Measurements from ENCODE around the gene GPR176. TPM values are rescaled to one million over a fixed set of nuclear protein-coding genes. Genes with fewer than 3 reads are reported as not detected.

GPR176 gene
- total and polyA plus RNA-seq, 4 donors, result 18.2 to 73.6 (median 31.1) TPM

DNA sequence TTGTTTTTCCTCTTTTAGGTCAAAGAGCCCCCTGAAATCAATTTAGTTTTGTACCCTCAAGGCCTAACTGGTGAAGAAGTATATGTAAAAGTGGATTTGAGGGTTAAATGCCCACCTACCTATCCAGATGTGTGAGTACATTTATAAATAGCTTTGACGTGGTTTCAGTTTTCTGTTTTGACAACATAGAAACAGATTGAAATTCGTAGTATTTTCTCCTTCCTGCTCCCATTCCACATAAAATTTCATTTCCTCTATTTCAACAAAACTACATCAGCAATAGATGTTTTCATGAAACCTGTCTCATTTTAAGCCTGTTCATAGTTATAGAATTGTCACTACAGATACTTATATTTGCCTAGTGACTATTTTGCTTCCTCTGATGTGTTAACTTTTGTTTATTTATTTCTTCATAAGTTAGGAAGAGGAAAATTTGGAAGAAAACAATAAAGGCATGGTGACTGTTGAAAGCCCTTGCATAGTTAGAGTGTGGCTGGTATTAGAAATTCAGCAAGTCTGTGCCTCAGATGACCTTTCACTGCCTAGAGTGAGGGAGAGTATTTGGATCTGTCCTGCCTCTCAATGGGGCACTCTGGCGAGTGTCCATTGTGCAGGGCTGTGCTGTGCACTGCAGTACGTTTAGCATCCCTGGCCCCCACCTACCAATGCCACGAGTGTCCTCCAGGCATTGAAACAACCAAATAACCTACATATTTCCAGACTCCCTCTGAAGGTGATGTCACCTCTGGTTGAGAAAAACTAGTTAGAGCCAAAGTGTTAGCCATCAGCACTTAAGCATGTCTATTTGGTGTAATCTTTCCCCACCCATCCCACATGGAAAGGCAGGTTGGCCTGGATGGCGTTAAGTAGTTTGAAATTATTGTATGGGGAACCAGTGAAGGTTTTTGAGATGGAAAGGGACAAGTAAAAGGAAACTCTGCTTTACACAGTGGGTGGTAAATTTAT lies 19.7 kb upstream of the GPR176 start:
- H3K4me1 ChIP-seq (ENCODE audit: control insufficient read depth in 1 of 2, insufficient read depth in 2 of 2, low read length in 2 of 2), result peaks cover 2 to 8% of the 10 kb centered on the region in 2 donors
- no peak for DNase-seq
- no peak overlapping the region for H3K4me3 ChIP-seq (ENCODE audit: low read length in 2 of 2)
- intact Hi-C loops (cut with DNase I), result no loop called here
- peak overlapping the region in 1 of 2 donors; percentile 30 for H3K27ac ChIP-seq (ENCODE audit: low read depth in 1 of 2, low read length in 2 of 2)
- WGBS, 2 donors, result 39 to 50% methylated on average over 6 of the region's 6 CpGs
- peak; percentile 46 for ATAC-seq (ENCODE audit: low FRiP score)
- H3K27me3 ChIP-seq (ENCODE audit: control insufficient read depth in 1 of 2, insufficient read depth in 2 of 2, low read length in 1 of 2), result no peaks in the 10 kb centered on the region
- peaks cover 2 to 7% of the 10 kb centered on the region in 2 donors for H3K36me3 ChIP-seq (ENCODE audit: control insufficient read depth in 1 of 2, insufficient read depth in 2 of 2, low read length in 1 of 2)
- no peaks in the 10 kb centered on the region for H3K9me3 ChIP-seq (ENCODE audit: control insufficient read depth, low read length)

DNA sequence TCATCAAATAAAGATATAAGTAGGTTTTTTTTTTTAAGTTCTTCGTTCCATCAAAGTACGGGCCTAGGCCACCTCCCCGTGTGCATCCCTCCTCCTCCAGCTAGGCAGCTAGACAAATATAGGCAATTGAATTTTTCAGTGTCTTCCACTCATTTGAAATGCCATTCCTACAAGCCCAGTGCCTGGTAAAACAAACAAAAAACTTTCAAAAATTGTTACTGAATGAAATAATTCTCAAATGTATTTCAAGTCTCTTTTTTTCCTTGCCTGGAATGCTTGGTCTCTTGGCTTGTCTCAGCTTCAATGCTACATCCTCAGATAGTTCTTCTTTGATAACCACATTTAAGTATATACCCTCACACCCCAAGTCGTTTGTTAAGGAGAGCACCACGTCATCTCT lies 17.6 kb upstream of the GPR176 start:
- ATAC-seq (ENCODE audit: low FRiP score), result no peak
- no peak for DNase-seq
- Histone ChIP-seq H3K4me1 (ENCODE audit: control insufficient read depth in 1 of 2, insufficient read depth in 2 of 2, low read length in 2 of 2) (peaks cover 2 to 8% of the 10 kb centered on the region in 2 donors), H3K36me3 (ENCODE audit: control insufficient read depth in 1 of 2, insufficient read depth in 2 of 2, low read length in 1 of 2) (peaks cover 2 to 6% of the 10 kb centered on the region in 2 donors), H3K9me3 (ENCODE audit: control insufficient read depth, low read length) (no peaks in the 10 kb centered on the region), H3K4me3 (ENCODE audit: low read length in 2 of 2) (no peak overlapping the region), H3K27ac (ENCODE audit: low read depth in 1 of 2, low read length in 2 of 2) (no peak overlapping the region), H3K27me3 (ENCODE audit: control insufficient read depth in 1 of 2, insufficient read depth in 2 of 2, low read length in 1 of 2) (no peaks in the 10 kb centered on the region)
- intact Hi-C loops (cut with DNase I), result no loop called here
- WGBS, 2 donors, result 35 to 49% methylated on average over 5 of the region's 5 CpGs

DNA sequence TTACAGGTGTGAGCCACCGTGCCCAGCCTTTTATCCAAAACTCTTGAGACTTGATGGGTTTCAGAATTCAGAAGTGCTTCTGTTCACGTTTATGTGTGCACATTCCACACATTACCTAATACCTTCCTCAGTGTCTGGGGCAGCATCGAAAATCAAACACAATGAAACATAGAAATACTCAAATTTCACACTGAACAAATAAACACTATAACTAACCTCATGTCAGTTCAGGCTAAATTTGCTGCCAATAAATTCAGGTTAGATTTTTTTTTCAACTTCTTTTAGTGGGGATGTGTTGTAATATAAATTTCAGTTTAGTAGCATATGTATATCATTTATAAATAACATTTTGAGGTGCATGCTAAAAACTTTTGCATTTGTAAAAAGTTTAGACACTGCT lies 16.6 kb upstream of the GPR176 start:
- Histone ChIP-seq H3K27me3 (ENCODE audit: control insufficient read depth in 1 of 2, insufficient read depth in 2 of 2, low read length in 1 of 2) (no peaks in the 10 kb centered on the region), H3K4me3 (ENCODE audit: low read length in 2 of 2) (no peak overlapping the region), H3K27ac (ENCODE audit: low read depth in 1 of 2, low read length in 2 of 2) (no peak overlapping the region), H3K9me3 (ENCODE audit: control insufficient read depth, low read length) (no peaks in the 10 kb centered on the region), H3K36me3 (ENCODE audit: control insufficient read depth in 1 of 2, insufficient read depth in 2 of 2, low read length in 1 of 2) (peaks cover 2 to 4% of the 10 kb centered on the region in 2 donors), H3K4me1 (ENCODE audit: control insufficient read depth in 1 of 2, insufficient read depth in 2 of 2, low read length in 2 of 2) (peaks cover 2 to 8% of the 10 kb centered on the region in 2 donors)
- ATAC-seq (ENCODE audit: low FRiP score) (no peak), DNase-seq (no peak)
- 65 to 81% methylated on average over 3 of the region's 3 CpGs for WGBS, 2 donors
- intact Hi-C loops (cut with DNase I), result no loop called here

DNA sequence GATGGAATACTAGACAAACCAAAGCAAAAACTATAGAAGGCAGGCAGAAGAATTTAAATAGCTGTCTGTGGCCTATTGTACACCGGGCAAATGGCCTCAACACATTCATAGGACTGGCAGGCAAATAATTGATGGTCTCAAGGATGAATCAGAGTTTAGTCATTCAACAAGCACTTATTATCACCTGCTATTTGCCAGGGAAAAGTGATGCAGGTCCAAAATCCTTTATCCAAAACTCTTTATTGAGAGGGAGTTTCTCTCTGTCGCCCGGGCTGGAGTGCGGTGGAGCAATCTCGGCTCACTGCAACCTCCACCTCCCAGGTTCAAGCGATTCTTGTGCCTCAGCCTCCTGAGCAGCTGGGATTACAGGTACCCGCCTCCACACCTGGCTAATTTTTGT lies 16.1 kb upstream of the GPR176 start:
- Histone ChIP-seq H3K4me1 (ENCODE audit: control insufficient read depth in 1 of 2, insufficient read depth in 2 of 2, low read length in 2 of 2) (peaks cover 2 to 8% of the 10 kb centered on the region in 2 donors), H3K4me3 (ENCODE audit: low read length in 2 of 2) (no peak overlapping the region), H3K9me3 (ENCODE audit: control insufficient read depth, low read length) (no peaks in the 10 kb centered on the region), H3K36me3 (ENCODE audit: control insufficient read depth in 1 of 2, insufficient read depth in 2 of 2, low read length in 1 of 2) (peaks cover 2 to 4% of the 10 kb centered on the region in 2 donors), H3K27me3 (ENCODE audit: control insufficient read depth in 1 of 2, insufficient read depth in 2 of 2, low read length in 1 of 2) (no peaks in the 10 kb centered on the region), H3K27ac (ENCODE audit: low read depth in 1 of 2, low read length in 2 of 2) (no peak overlapping the region)
- intact Hi-C loops (cut with DNase I), result no loop called here
- no peak for ATAC-seq (ENCODE audit: low FRiP score)
- DNase-seq, result no peak
- 95% methylated on average over 7 of the region's 7 CpGs for WGBS, 2 donors

DNA sequence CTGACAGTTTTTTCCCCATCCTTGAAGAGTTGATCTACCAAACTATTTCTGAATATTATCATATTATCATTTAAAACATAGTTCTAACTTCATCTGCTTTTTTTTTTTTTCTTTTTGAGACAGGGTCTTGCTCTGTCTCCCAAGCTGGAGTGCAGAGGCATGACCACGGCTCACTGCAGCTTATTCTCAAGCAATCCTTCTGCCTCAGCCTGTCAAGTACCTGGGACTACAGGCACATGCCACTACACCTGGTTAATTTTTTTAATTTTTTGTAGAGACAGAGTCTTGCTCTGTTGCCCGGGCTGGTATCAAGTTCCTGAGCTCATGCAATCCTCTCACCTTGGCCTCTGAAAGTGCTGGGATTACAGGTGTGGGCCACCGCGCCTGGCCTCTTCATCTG lies 15.2 kb upstream of the GPR176 start:
- Histone ChIP-seq H3K36me3 (ENCODE audit: control insufficient read depth in 1 of 2, insufficient read depth in 2 of 2, low read length in 1 of 2) (peaks cover 0 to 2% of the 10 kb centered on the region in 2 donors), H3K27ac (ENCODE audit: low read depth in 1 of 2, low read length in 2 of 2) (no peak overlapping the region), H3K9me3 (ENCODE audit: control insufficient read depth, low read length) (no peaks in the 10 kb centered on the region), H3K4me3 (ENCODE audit: low read length in 2 of 2) (no peak overlapping the region), H3K4me1 (ENCODE audit: control insufficient read depth in 1 of 2, insufficient read depth in 2 of 2, low read length in 2 of 2) (peaks cover 2 to 8% of the 10 kb centered on the region in 2 donors), H3K27me3 (ENCODE audit: control insufficient read depth in 1 of 2, insufficient read depth in 2 of 2, low read length in 1 of 2) (no peaks in the 10 kb centered on the region)
- intact Hi-C loops (cut with DNase I), result no loop called here
- DNase-seq, result no peak
- ATAC-seq (ENCODE audit: low FRiP score), result no peak
- WGBS, 2 donors, result 97 to 98% methylated on average over 4 of the region's 4 CpGs

DNA sequence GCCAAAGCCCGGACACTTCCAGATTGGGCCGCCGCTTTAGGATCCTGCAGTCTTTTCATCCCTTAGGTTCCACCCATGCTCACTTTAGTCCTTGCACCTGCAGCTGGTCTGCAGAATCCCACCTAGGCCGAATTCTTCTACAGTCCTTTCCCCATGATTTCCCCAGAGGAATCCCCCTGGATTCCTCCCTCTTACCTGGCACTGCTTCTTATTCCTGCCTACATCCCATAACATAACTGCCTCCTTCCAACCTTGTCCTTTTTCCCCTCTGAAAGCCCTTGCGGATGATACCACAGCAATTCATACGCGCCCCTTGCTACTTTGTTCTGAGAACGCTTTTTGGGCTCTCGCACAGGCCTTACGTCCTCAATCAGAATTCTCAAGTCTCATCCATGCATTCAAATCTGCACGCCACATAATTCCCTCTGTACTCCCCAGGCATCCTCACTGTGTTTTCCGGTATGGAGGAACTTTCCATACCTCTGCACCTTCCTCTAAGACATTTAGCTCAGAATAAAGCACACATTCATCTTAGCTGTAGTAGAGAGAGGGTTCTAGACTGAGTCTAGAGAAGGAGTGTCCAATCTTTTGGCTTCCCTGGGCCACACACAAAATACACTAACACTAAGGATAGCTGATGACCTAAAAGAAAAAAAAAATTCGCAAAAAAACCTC lies 14.5 kb upstream of the GPR176 start:
- ATAC-seq (ENCODE audit: low FRiP score) (no peak), DNase-seq (no peak)
- intact Hi-C loops (cut with DNase I), result no loop called here

DNA sequence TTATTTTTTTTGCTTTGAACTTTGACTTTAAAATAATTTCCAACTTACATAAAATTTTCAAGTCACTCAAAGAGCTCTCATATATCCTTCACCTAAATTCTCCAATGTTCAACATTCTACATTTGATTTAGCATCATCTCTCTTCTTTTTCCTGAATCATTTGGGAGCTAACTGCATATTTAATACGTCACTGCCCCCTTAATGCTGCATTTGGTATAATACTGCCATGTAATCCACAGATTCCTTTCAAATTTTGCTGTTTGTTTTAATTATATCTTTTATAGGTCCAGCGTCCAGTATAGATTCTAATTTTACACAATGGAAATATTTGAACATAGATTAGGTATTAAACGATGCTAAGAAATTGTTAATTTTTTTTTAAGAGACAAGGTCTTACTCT lies 11.5 kb upstream of the GPR176 start:
- intact Hi-C loops (cut with DNase I), result no loop called here
- no peak overlapping the region for H3K27ac ChIP-seq (ENCODE audit: low read depth in 1 of 2, low read length in 2 of 2)
- ATAC-seq (ENCODE audit: low FRiP score) (no peak), DNase-seq (no peak)
- no peak overlapping the region for H3K4me3 ChIP-seq (ENCODE audit: low read length in 2 of 2)
- H3K4me1 ChIP-seq (ENCODE audit: control insufficient read depth in 1 of 2, insufficient read depth in 2 of 2, low read length in 2 of 2), result peaks cover 0 to 3% of the 10 kb centered on the region in 2 donors
- no peaks in the 10 kb centered on the region for H3K27me3 ChIP-seq (ENCODE audit: control insufficient read depth in 1 of 2, insufficient read depth in 2 of 2, low read length in 1 of 2)
- no peaks in the 10 kb centered on the region for H3K36me3 ChIP-seq (ENCODE audit: control insufficient read depth in 1 of 2, insufficient read depth in 2 of 2, low read length in 1 of 2)
- no peaks in the 10 kb centered on the region for H3K9me3 ChIP-seq (ENCODE audit: control insufficient read depth, low read length)
- WGBS, 2 donors, result 66 to 67% methylated on average over 3 of the region's 3 CpGs

More for the DNA sequence above, 14.5 kb upstream of the GPR176 start:
- no peaks in the 10 kb centered on the region for H3K9me3 ChIP-seq (ENCODE audit: control insufficient read depth, low read length)
- 11 to 13% methylated on average over 13 of the region's 13 CpGs for WGBS, 2 donors
- peak overlapping the region; percentile 65 to 79 for H3K4me3 ChIP-seq (ENCODE audit: low read length in 2 of 2)
- peak overlapping the region in 1 of 2 donors; percentile 82 for H3K27ac ChIP-seq (ENCODE audit: low read depth in 1 of 2, low read length in 2 of 2)
- no peaks in the 10 kb centered on the region for H3K27me3 ChIP-seq (ENCODE audit: control insufficient read depth in 1 of 2, insufficient read depth in 2 of 2, low read length in 1 of 2)
- no peaks in the 10 kb centered on the region for H3K36me3 ChIP-seq (ENCODE audit: control insufficient read depth in 1 of 2, insufficient read depth in 2 of 2, low read length in 1 of 2)
- peaks cover 2 to 8% of the 10 kb centered on the region in 2 donors for H3K4me1 ChIP-seq (ENCODE audit: control insufficient read depth in 1 of 2, insufficient read depth in 2 of 2, low read length in 2 of 2)

DNA sequence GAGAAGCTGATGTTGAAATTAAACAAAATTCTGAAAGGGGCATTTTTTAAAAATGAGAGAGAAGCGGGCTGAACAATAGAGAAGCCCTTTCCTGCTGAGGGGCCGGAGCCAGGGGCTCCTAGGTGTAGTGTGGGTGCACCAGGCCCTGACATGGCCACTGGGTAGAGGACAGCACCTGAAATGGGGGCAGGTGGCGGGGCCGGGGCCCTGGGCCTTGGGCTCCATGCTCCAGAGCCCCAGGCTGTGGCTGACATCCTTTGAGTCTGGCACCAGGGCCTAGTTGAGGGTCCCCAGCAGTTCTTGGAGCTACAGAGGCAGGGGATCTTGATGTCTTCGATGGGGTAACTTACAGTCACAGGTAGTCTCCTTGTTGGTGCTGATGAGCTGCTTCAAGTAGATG lies 6.5 kb upstream of the GPR176 start:
- ATAC-seq (ENCODE audit: low FRiP score) (no peak), DNase-seq (no peak)
- Histone ChIP-seq H3K4me1 (ENCODE audit: control insufficient read depth in 1 of 2, insufficient read depth in 2 of 2, low read length in 2 of 2) (no peaks in the 10 kb centered on the region), H3K27me3 (ENCODE audit: control insufficient read depth in 1 of 2, insufficient read depth in 2 of 2, low read length in 1 of 2) (no peaks in the 10 kb centered on the region), H3K36me3 (ENCODE audit: control insufficient read depth in 1 of 2, insufficient read depth in 2 of 2, low read length in 1 of 2) (no peaks in the 10 kb centered on the region), H3K27ac (ENCODE audit: low read depth in 1 of 2, low read length in 2 of 2) (no peak overlapping the region), H3K9me3 (ENCODE audit: control insufficient read depth, low read length) (no peaks in the 10 kb centered on the region), H3K4me3 (ENCODE audit: low read length in 2 of 2) (no peak overlapping the region)
- WGBS, 2 donors, result 90 to 91% methylated on average over 5 of the region's 5 CpGs
- intact Hi-C loops (cut with DNase I), result no loop called here

All from aorta (tissue), 5 donors.